Kidney tubule cell (primary cell): ENCODE data around the gene ANGPTL2.
A peak's percentile ranks its signal among the peaks of the same experiment; 100 is the strongest.

Experiments
- DNase-seq: peaks from one replicate; pipeline ENCODE4 v3.0.0-alpha.2; 2018; ENCODE audit warnings: low spot score

Gene ANGPTL2

GRCh38 chr9:127136880-127137639, 14.6 kb upstream of the ANGPTL2 start:
- DNase-seq: no peak

GRCh38 chr9:127136081-127136879, 13.8 kb upstream of the ANGPTL2 start:
- no peak for DNase-seq

GRCh38 chr9:127135056-127135745, 12.8 kb upstream of the ANGPTL2 start:
- no peak for DNase-seq

GRCh38 chr9:127133739-127134167, 11.3 kb upstream of the ANGPTL2 start:
- no peak for DNase-seq

- no peak for DNase-seq
Measured at GRCh38 chr9:127132921-127133647, 10.6 kb upstream of the ANGPTL2 start.

- DNase-seq: no peak
Measured at GRCh38 chr9:127132375-127132774, 9.9 kb upstream of the ANGPTL2 start.

GRCh38 chr9:127131871-127132270, 9.4 kb upstream of the ANGPTL2 start:
- peak; percentile 76 for DNase-seq

GRCh38 chr9:127130661-127131538, 8.5 kb upstream of the ANGPTL2 start:
- no peak for DNase-seq

GRCh38 chr9:127130235-127130634, 7.8 kb upstream of the ANGPTL2 start:
- DNase-seq: no peak

GRCh38 chr9:127129718-127130085, 7.3 kb upstream of the ANGPTL2 start:
- DNase-seq: no peak

- DNase-seq: no peak
Measured at GRCh38 chr9:127129073-127129717, 6.8 kb upstream of the ANGPTL2 start.

- peak; percentile 76 for DNase-seq
Measured at GRCh38 chr9:127128341-127129072, 6.1 kb upstream of the ANGPTL2 start.

- DNase-seq: no peak
Measured at GRCh38 chr9:127126971-127127370, 4.5 kb upstream of the ANGPTL2 start.

- DNase-seq: no peak
Measured at GRCh38 chr9:127124792-127125191, 2.4 kb upstream of the ANGPTL2 start.

GRCh38 chr9:127124111-127124531, 1.7 kb upstream of the ANGPTL2 start:
- no peak for DNase-seq

GRCh38 chr9:127123064-127123890, 842 bp upstream of the ANGPTL2 start:
- DNase-seq: peak; percentile 20

- DNase-seq: no peak
Measured at GRCh38 chr9:127121628-127122175, 733 bp downstream of the ANGPTL2 start.

- DNase-seq: no peak
Measured at GRCh38 chr9:127119320-127119709, 3.1 kb downstream of the ANGPTL2 start.
